GM21381 (cell line): Measurements from ENCODE around the gene SLC24A5.

Experiments
- ATAC-seq: cut with Tn5 transposase; IDR thresholded peaks from one replicate; pipeline ENCODE4 v1.9.1; 2021; ENCODE audit warnings: mild to moderate bottlenecking, moderate library complexity; ENCODE audit not compliant: unreplicated experiment

SLC24A5 gene

GRCh38 chr15:48109856-48110531, 10.8 kb upstream of the SLC24A5 start:
- no peak for ATAC-seq

- no peak for ATAC-seq
Observed at GRCh38 chr15:48112242-48112641, 8.5 kb upstream of the SLC24A5 start.

- no peak for ATAC-seq
Observed at GRCh38 chr15:48119277-48119676, 1.5 kb upstream of the SLC24A5 start.

GRCh38 chr15:48121849-48122248, 1.1 kb downstream of the SLC24A5 start:
- no peak for ATAC-seq

GRCh38 chr15:48126667-48127355, 6.0 kb downstream of the SLC24A5 start:
- ATAC-seq: no peak

- no peak for ATAC-seq
Observed at GRCh38 chr15:48131324-48131723, 10.5 kb downstream of the SLC24A5 start.

- ATAC-seq: no peak
Observed at GRCh38 chr15:48132874-48133273, 12.1 kb downstream of the SLC24A5 start.

GRCh38 chr15:48143856-48144255, 23.1 kb downstream of the SLC24A5 start:
- ATAC-seq: no peak

GRCh38 chr15:48144889-48145288, 24.1 kb downstream of the SLC24A5 start:
- no peak for ATAC-seq

- ATAC-seq: no peak
Observed at GRCh38 chr15:48145923-48146322, 25.1 kb downstream of the SLC24A5 start.

- ATAC-seq: no peak
Observed at GRCh38 chr15:48147358-48147757, 26.6 kb downstream of the SLC24A5 start.

GRCh38 chr15:48149858-48150257, 29.1 kb downstream of the SLC24A5 start:
- ATAC-seq: no peak

GRCh38 chr15:48153526-48153925, 32.7 kb downstream of the SLC24A5 start:
- ATAC-seq: no peak

GRCh38 chr15:48168616-48169015, 47.8 kb downstream of the SLC24A5 start:
- no peak for ATAC-seq

- no peak for ATAC-seq
Observed at GRCh38 chr15:48170981-48171380, 50.2 kb downstream of the SLC24A5 start.

GRCh38 chr15:48175126-48175525, 54.3 kb downstream of the SLC24A5 start:
- no peak for ATAC-seq

GRCh38 chr15:48176112-48176511, 55.3 kb downstream of the SLC24A5 start:
- ATAC-seq: no peak

- ATAC-seq: no peak
Observed at GRCh38 chr15:48176957-48177356, 56.2 kb downstream of the SLC24A5 start.

- peak; percentile 50 for ATAC-seq
Observed at GRCh38 chr15:48177383-48177765, 56.6 kb downstream of the SLC24A5 start.

GRCh38 chr15:48177766-48178647, 57.2 kb downstream of the SLC24A5 start, which contains the start of gene MYEF2:
TSS of gene MYEF2 (minus strand) at chr15:48178295. CDS start at chr15:48178237, 58 bp downstream.
- peak; percentile 72 for ATAC-seq

GRCh38 chr15:48178648-48178931, 57.8 kb downstream of the SLC24A5 start:
- no peak for ATAC-seq

GRCh38 chr15:48182749-48183148, 62.0 kb downstream of the SLC24A5 start:
- ATAC-seq: no peak
